Subcutaneous adipose tissue (tissue), 4 donors: ENCODE measurements around the gene GPC6. TPM values are rescaled to one million over a fixed set of nuclear protein-coding genes. Genes with fewer than 3 reads are reported as not detected.

Source experiments
- CTCF ChIP-seq: fragments of 450-650 bp; IDR thresholded peaks from one replicate; pipeline ENCODE4 v1.5.1; 2016; ENCODE audit warnings: low read depth, mild to moderate bottlenecking, control low read depth, antibody characterized with exemption, moderate library complexity
- total RNA-seq, 4 donors: library from RNA; depleted of rRNA; stranded (reverse); fragments of >200 nt; gene quantifications; one replicate each; pipeline ENCODE4 v1.1.0, GENCODE V29; 2016

The GPC6 gene
- total RNA-seq, 4 donors from 2014 or later = 16.2 to 30.6 (median 26.9) TPM

- no peak for TF ChIP-seq CTCF
Measured at GRCh38 chr13:94333131-94333820, 1106.7 kb downstream of the GPC6 start.

DNA sequence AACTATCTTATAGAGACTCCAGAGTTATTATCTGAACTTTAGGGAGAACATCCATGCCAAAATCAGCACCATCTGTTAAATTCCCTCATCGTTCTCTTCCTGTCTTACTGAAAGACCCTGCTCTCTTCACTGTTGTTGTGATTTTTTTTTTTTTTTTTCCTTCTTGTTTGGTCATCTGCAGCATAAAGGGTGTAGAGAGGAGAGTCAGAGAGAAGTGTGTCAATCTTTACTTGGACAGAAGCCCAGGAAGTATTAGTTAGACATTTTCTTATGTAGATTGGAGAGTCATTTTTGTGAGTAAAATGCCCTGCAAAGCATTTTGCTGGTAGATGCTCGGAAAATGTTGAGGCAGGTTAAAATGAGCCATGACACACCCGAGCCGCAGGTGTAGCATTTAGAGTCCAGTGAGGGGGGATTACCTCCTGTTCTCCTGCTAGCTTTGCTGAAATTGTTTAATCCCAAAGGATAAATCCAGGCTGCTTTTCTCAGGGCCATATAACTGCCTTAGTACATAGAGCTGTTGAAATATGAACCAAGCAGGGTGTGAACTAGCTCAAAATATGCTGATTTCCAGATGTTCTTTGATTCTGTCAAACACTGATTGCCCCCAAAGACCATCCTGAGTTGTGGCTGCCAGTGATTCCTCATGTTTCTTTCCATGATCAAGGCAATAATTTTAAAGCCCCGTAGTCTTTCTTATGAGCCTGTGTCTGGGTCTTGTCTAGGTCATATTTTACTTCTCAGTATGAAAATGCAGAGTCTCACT is 1109.3 kb downstream of the GPC6 start:
- TF ChIP-seq CTCF = no peak

DNA sequence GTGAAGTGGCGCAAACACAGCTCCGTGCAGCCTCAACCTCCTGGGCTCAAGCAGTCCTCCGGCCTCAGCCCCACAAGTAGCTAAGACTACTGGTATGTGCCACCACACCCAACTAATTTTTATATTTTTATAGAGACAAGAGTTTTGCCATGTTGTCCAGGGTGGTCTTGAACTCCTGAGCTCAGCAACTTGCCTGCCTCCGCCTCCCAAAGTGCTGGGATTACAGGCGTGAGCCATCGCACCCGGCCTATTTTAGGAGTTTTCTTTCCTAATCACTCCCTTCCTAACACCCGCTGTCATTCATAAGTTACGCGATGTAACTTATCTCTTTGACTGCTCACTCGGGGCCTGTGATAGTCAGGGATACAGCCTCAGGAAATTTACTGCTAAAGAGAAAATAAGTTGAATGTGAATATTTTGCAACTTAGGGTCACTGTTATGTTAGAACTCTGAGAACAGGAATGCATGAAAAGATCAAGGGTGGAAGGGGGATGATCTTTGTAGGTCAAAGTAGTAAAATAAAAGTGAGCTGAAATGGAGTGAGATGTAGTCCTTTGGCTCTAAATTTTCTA is 1112.6 kb downstream of the GPC6 start:
- TF ChIP-seq CTCF = no peak

- no peak for TF ChIP-seq CTCF
Measured at GRCh38 chr13:94342436-94343242, 1116.0 kb downstream of the GPC6 start.

DNA sequence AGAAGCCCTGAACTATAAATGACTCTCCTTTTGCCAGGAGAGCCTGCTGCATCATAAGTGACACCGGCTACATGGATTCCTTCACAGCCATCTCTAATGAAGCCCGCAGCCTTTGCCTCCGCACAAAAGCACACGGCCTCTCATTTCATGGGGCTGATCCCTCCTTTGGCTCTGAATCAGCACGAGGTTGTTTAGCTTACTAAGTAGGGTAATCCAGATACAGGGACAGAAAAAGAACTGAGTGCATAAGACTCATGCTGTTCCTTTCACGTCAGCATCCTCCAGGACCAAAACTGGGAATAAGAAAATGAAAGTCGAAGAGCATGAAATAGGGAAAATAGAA is 1116.6 kb downstream of the GPC6 start:
- no peak for TF ChIP-seq CTCF

DNA sequence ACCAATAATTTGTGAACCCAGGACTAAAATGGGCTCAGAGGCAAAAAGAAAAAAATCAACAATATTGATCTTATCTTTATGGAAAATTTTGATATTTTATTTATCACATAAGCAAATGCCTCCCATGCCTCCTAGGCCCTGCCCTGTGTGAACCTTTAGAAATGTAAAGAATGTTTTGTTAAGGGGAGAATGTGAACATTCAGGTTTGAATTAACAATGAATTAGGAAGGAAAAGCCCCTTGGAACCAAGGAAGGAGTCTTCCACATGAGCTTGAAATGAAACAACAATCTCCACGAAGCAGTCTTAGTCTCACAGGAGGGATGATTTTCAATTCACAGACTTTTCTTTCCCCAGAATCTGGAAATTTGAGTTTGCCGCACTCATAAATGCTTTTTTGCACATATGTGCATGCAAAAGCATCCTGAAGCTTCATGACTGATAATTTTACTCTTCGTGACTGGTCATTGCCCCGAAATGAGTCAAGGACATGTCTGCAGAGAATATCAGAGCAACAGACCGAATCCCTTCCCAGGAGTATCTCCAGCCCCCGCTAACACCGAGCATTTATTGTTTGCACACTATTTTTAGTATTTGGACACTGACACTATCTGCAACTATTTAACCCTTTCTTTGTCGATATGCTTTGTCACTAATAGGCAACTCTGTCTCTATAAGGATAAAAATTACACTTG is 1117.7 kb downstream of the GPC6 start:
- no peak for TF ChIP-seq CTCF
